SK-N-SH (cell line): ENCODE measurements around the gene IL15. TPM values are rescaled to one million over a fixed set of nuclear protein-coding genes. Genes with fewer than 3 reads are reported as not detected.

Experiments used
- CTCF ChIA-PET: fragments of 300-600, 350-600 bp; formaldehyde crosslinking; extraction: SDS; loops from one replicate; lab custom pipeline; 2021; lab: Yijun Ruan, JAX
- POLR2A ChIA-PET: fragments of 350-600 bp; sonication (Branson Sonifier 250); formaldehyde crosslinking; extraction: SDS; loops from one replicate; lab custom pipeline; 2020; ENCODE audit warnings: antibody characterized with exemption, inconsistent platforms; lab: Yijun Ruan, JAX
- DNase-seq: peaks from one replicate; pipeline ENCODE4 v3.0.0; 2012
- H2AFZ ChIP-seq: fragments of 200-600 bp; sonication (generic); 2 replicates; pipeline ENCODE4 v1.8.1; 2016; ENCODE audit warnings: antibody characterized with exemption, mild to moderate bottlenecking, low read depth
- H3F3A ChIP-seq: fragments of 200-600 bp; sonication (generic); replicated peaks from 2 replicates; pipeline ENCODE3; 2016; ENCODE audit warnings: antibody characterized with exemption, mild to moderate bottlenecking; ENCODE audit not compliant: insufficient read depth
- H3K27ac ChIP-seq, 2 experiments: fragments of 200-500 bp in 1 of 2; fragments of 200-600 bp in 1 of 2; sonication (Bioruptor generic) in 1 of 2; sonication (generic), shearing (Covaris generic) in 1 of 2; 2 replicates each; pipeline versions ENCODE4 v1.5.1 to v1.6.1; 2014 to 2016; ENCODE audit warnings: low read depth in 2 of 2, inconsistent platforms in 1 of 2, low read length in 1 of 2, mild to moderate bottlenecking in 1 of 2, mixed read lengths in 1 of 2
- H3K27me3 ChIP-seq: fragments of 200-600 bp; sonication (generic), shearing (Covaris generic); 2 replicates; pipeline ENCODE4 v1.6.1; 2016; ENCODE audit warnings: mixed run types; ENCODE audit not compliant: insufficient read depth
- H3K36me3 ChIP-seq, 2 experiments: fragments of 200-500 bp in 1 of 2; fragments of 200-600 bp in 1 of 2; sonication (Bioruptor generic) in 1 of 2; sonication (generic) in 1 of 2; replicated peaks in 1 of 2; 2 replicates each; pipeline versions ENCODE3 to v1.5.1; 2014 to 2016; ENCODE audit warnings: low read length in 1 of 2, mild to moderate bottlenecking in 1 of 2; ENCODE audit not compliant: insufficient read depth in 2 of 2, control insufficient read depth in 1 of 2
- H3K4me1 ChIP-seq, 2 experiments: fragments of 200-500 bp in 1 of 2; fragments of 200-600 bp in 1 of 2; sonication (Bioruptor generic) in 1 of 2; sonication (generic), shearing (Covaris generic) in 1 of 2; 2 replicates each; pipeline versions ENCODE4 v1.5.1 to v1.6.1; 2014 to 2016; ENCODE audit warnings: low read depth in 1 of 2, low read length in 1 of 2, mixed run types in 1 of 2; ENCODE audit not compliant: insufficient read depth in 2 of 2, control insufficient read depth in 1 of 2
- H3K4me2 ChIP-seq: fragments of 200-600 bp; sonication (generic), shearing (Covaris generic); 2 replicates; pipeline ENCODE4 v1.6.1; 2017; ENCODE audit warnings: mixed run types
- H3K4me3 ChIP-seq, 2 experiments: fragments of 200-500 bp in 1 of 2; fragments of 200-600 bp in 1 of 2; sonication (Bioruptor generic) in 1 of 2; sonication (generic), shearing (Covaris generic) in 1 of 2; 2 replicates each; pipeline versions ENCODE4 v1.5.1 to v1.8.1; 2014 to 2016; ENCODE audit warnings: low read depth in 2 of 2, inconsistent platforms in 1 of 2, low read length in 1 of 2, mild to moderate bottlenecking in 1 of 2, mixed read lengths in 1 of 2, moderate library complexity in 1 of 2
- H3K79me2 ChIP-seq: fragments of 200-600 bp; sonication (generic); 2 replicates; pipeline ENCODE4 v1.8.1; 2017; ENCODE audit warnings: mild to moderate bottlenecking; ENCODE audit not compliant: insufficient read depth
- H3K9ac ChIP-seq: fragments of 200-600 bp; sonication (generic); 2 replicates; pipeline ENCODE4 v1.6.1; 2017; ENCODE audit warnings: mixed run types
- H3K9me2 ChIP-seq: fragments of 200-600 bp; sonication (generic); 2 replicates; pipeline ENCODE4 v1.6.1; 2017; ENCODE audit warnings: mixed run types
- H3K9me3 ChIP-seq: fragments of 200-600 bp; sonication (generic); 2 replicates; pipeline ENCODE4 v1.6.1; 2017; ENCODE audit warnings: mixed run types, mild to moderate bottlenecking, moderate library complexity
- H4K20me1 ChIP-seq: fragments of 200-600 bp; sonication (generic); 2 replicates; pipeline ENCODE4 v1.6.1; 2017; ENCODE audit warnings: mild to moderate bottlenecking, mixed run types; ENCODE audit not compliant: insufficient read depth
- MXI1 ChIP-seq: IDR thresholded peaks from 2 replicates; pipeline ENCODE4 v1.6.1; 2012; ENCODE audit warnings: mild to moderate bottlenecking, low read depth, low read length, improper control_type of control experiment
- REST ChIP-seq: IDR thresholded peaks from 2 replicates; pipeline ENCODE4 v1.6.1; 2012; ENCODE audit warnings: mild to moderate bottlenecking, low read depth, low read length, moderate library complexity
- SIN3A ChIP-seq: IDR thresholded peaks from 2 replicates; pipeline ENCODE4 v1.6.1; 2012; ENCODE audit warnings: low read depth, mild to moderate bottlenecking, low read length, moderate library complexity, borderline replicate concordance
- TCF12 ChIP-seq: IDR thresholded peaks from 2 replicates; pipeline ENCODE4 v1.4.0; 2012
- USF1 ChIP-seq: IDR thresholded peaks from 2 replicates; pipeline ENCODE4 v1.4.0; 2012; ENCODE audit warnings: low read depth, borderline replicate concordance
- USF2 ChIP-seq: fragments of 150-350 bp; IDR thresholded peaks from 2 replicates; pipeline ENCODE4 v1.6.1; 2017; ENCODE audit warnings: antibody characterized with exemption, low read length, low read depth, borderline replicate concordance
- ZBTB33 ChIP-seq: IDR thresholded peaks from 2 replicates; pipeline ENCODE4 v1.4.0; 2012; ENCODE audit warnings: low read depth, borderline replicate concordance
- WGBS: methylation state at CpG from one replicate; pipeline ENCODE4 v1.1.6; 2017; ENCODE audit warnings: low lambda C conversion rate; 5-methylcytosine and 5-hydroxymethylcytosine counted together
- polyA plus RNA-seq, 3 experiments: library from polyadenylated mRNA; depleted of rRNA; stranded (reverse); fragments of >200 nt; gene quantifications; 2 replicates each; pipeline ENCODE4 v1.2.3, GENCODE V29; 2012

Gene IL15
- polyA plus RNA-seq, 1 of the 3 experiments (the other 2 are of a cell fraction) = 3.7 TPM

GRCh38 chr4:141660880-141661279 is 24.5 kb downstream of the IL15 start:
- H3K36me3 ChIP-seq = no peaks in the 10 kb centered on the region
- peaks cover 0 to 2% of the 10 kb centered on the region in 2 experiments; a peak in 2 of 4 replicates for H3K4me1 ChIP-seq
- WGBS = 83% methylated on average over 1 of the region's 1 CpG
- H2AFZ ChIP-seq = no peak overlapping the region
- TF ChIP-seq USF1 (no peak), ZBTB33 (no peak), USF2 (no peak), TCF12 (no peak), SIN3A (no peak), REST (no peak), MXI1 (no peak)
- CTCF ChIA-PET = no interaction called here
- DNase-seq = no peak
- H4K20me1 ChIP-seq = no peaks in the 10 kb centered on the region
- H3K4me2 ChIP-seq = no peak overlapping the region
- no peaks in the 10 kb centered on the region for H3K27me3 ChIP-seq
- H3F3A ChIP-seq = peaks cover 5% of the 10 kb centered on the region
- no peak overlapping the region for H3K4me3 ChIP-seq
- no peak overlapping the region for H3K9ac ChIP-seq
- no peaks in the 10 kb centered on the region for H3K79me2 ChIP-seq
- H3K27ac ChIP-seq = no peak overlapping the region
- H3K9me3 ChIP-seq = no peaks in the 10 kb centered on the region
- no peaks in the 10 kb centered on the region for H3K9me2 ChIP-seq
- POLR2A ChIA-PET = no interaction called here
